ENCODE results near the gene S100Z.

S100Z gene

GRCh38 chr5:76964060-76964459 is 114.2 kb downstream of the S100Z start:
- H3K4me3 ChIP-seq (ENCODE audit: low read length) = no peak overlapping the region
- DNase-seq (ENCODE audit: low read depth) = no peak
- TF ChIP-seq CTCF (IDR thresholded peaks at IDR 0.05; ENCODE audit: insufficient read depth, low read depth, low read length, missing control alignments) = no peak
